HPDE6-E6E7 (cell line): ENCODE data around the gene SLC1A1.
"Not testable (repeated sequence)": the region's sequence is repeated elsewhere in the genome, so short reads cannot be mapped to it uniquely, and the experiment has no call there.

Experiments
- DNase-seq: peaks from one replicate; pipeline ENCODE4 v3.0.0; 2011; ENCODE audit warnings: missing footprints; ENCODE audit errors: extremely low spot score

The SLC1A1 gene

GRCh38 chr9:4541856-4542255 is 51.6 kb downstream of the SLC1A1 start:
- DNase-seq = no peak

GRCh38 chr9:4544714-4545113 is 54.4 kb downstream of the SLC1A1 start:
- DNase-seq = not testable (repeated sequence)

DNA sequence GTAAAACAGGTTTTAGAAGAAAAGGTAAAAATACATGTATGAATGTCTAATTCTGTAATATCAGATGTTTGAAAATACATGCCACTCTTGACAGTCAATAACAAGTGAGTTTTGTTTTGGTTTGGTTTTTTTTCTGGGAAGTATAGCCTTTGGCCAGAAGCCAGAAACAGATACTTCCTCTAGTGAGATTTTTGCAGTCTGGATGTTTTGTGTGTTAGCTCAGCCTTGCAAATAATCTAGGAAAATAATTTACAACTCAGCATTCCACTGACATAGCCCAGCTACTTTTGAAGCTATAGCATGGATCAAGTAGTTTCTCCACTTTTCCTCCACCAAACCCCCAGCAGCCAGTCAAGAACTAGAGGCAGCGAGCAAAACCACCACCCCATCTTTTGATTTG is 56.7 kb downstream of the SLC1A1 start:
- DNase-seq = no peak

DNA sequence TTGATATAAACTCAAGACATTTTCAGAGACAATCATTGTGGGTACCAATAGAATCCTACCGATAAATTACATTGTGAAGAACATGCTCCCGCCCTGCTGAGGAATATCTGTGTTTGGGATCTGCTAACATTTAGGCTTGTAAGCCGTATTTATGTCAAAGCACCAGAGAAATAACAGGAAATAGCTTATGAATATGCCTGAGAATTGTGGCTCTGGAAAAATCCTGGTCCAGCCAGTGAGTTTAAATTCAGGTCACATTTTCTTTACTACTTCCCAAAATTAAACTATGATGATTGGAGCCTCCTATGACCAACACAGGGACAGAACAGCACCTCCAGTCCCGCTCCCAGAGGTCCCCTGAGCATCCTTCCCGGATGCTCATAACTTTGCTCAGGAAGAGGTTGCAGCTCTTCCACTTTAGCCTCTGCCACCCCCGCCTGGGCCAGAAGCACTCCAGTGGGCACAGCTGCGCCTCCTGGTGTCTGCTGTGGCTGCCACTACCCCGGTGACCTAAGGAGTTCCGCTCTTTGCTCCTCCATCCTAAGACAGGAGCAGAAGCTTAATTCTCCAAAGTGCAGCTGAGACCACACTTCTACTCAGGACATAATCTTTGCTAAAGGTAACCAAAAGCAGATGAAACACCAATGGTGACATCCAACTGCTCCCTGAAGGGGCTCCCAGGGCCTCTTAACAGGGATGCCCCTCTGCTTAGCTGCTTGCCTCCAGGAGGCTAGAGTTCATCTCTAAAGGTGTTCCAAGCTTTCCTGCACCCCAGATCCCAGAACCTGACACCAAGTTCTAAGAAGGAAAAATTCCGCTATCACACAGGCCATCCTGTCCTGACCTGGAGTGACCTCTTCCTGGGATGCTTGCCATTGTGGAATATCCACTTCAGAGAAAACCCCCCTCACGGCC is 58.8 kb downstream of the SLC1A1 start:
- no peak for DNase-seq

DNA sequence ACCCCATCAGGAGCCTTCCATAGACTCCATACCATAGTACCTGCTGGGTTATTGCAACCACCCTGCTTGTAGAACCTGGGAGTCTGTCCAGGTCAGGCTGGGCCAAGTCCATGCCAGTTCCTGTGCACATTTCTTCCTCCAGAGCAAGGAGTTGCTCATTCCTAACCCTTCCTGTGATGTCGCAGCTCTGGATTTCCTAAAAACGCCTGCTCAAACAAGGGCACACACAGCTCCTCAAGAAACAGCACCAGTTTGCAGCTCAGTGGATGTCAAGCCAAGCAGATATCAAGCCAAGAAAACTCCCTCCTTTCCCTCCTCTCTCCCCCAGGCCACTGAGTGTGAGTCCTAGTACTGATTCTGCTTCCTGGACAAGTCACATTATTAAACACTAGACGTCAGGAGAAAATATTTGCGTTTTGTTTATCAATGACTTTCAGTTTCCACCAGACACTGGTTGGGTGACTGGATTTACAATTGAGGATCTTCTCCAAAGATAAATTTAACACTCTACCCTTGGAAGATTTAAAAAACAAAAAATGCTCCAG is 59.6 kb downstream of the SLC1A1 start:
- DNase-seq = no peak

DNA sequence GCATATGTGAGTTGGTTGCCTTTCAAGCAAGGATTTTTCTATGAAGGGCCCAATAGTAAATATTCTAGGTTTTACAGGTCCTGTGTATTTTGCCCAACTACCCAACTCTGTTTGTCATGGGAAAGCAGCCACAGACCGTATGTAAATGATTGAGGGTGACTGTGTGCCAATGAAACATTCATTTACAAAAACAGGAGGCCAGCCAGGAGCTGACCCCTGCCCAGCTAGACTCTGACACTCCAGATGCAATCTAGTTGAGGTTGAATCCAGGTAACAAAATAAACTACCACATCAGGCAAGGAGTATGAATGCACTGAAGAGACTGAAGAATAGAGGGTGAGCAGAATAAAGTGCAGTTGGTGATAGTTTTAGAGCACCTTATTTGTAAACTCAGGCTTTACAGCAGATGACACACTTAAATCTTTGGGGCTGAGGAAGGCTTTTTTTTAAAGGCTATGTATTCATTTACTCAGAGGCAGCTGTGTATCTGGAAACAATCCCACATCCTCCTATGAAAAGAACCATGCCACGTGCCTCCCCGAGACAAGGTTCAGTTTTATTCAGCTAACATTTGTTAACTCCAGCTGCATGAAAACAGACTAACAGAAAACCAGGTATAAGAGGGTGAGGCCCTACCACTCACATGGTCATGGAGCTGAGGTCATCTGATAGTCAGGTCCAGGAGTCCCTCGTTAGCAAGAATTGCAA is 60.7 kb downstream of the SLC1A1 start:
- DNase-seq = no peak

- DNase-seq = no peak
These were observed 63.7 kb downstream of the SLC1A1 start for GRCh38 chr9:4553951-4554381.

DNA sequence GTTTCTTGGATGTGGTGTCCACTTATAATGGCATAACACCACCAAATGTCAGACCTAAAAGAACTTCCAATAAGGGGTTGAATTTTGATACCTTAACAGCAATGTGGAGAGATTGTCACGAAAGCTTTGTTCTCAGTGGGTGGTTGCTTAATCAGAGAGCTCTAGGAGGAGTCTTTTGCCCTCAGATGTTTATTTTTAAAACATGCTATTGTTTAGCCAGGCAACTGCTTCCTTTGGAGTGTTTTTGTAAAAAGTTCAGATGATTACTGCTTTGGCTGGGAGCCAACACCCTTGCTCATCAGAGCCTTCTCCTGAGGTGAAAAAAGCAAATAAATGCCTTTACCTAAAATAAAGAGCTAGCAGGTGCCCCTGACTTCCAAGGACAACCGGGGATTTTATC is 65.0 kb downstream of the SLC1A1 start:
- DNase-seq = no peak

DNA sequence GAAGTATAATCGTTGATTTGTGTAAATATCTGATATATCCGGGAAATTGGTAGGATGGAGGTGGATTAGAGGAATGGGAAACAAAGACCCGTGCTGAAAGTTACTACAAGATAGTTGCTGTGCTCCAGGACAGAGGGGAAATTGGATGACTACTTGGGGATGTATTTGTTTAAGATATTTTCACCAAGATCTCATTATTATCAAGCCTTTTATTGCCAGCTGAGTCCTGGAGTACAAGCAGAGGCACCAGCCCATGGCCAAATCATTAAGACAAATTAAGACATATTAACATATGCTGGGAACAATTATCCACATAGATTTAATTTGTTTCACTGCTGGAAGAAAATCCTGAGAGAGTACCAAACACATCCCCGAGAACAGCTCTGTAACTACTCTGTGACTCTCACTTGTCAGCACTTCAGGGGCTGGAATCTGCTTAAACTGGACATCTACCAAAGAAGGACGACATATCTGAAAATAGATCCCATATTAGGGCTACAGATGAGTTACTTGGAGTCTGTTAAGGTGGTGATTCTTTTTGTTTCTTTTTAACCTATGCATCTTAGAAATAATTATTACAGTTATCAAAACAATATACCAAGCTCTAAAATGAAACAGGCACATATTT is 68.2 kb downstream of the SLC1A1 start:
- DNase-seq = no peak

GRCh38 chr9:4559261-4560182 is 69.3 kb downstream of the SLC1A1 start:
- no peak for DNase-seq

GRCh38 chr9:4563105-4563504 is 72.8 kb downstream of the SLC1A1 start:
- no peak for DNase-seq

- DNase-seq = no peak
These were observed 76.5 kb downstream of the SLC1A1 start for GRCh38 chr9:4566806-4567205.

DNA sequence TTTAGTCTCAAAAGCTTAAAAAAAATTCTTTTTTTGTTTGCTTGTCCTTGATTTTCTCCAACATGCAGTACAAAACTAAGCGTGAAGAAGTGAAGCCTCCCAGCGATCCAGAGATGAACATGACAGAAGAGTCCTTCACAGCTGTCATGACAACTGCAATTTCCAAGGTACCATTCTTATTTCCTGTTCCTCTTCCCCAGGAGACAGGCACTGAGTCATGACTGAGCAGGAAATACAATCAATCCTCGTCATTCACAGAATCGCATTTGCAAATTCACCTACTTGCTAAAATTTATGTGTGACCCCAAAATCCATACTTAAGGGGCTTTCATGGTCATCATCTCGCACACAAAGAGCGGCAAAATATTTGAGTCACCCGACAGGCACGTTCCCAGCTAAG is 77.3 kb downstream of the SLC1A1 start:
- no peak for DNase-seq

GRCh38 chr9:4569101-4569500 is 78.8 kb downstream of the SLC1A1 start:
- DNase-seq = no peak

GRCh38 chr9:4572184-4572826 is 82.0 kb downstream of the SLC1A1 start:
- no peak for DNase-seq

GRCh38 chr9:4573176-4573575 is 82.9 kb downstream of the SLC1A1 start:
- DNase-seq = no peak

DNA sequence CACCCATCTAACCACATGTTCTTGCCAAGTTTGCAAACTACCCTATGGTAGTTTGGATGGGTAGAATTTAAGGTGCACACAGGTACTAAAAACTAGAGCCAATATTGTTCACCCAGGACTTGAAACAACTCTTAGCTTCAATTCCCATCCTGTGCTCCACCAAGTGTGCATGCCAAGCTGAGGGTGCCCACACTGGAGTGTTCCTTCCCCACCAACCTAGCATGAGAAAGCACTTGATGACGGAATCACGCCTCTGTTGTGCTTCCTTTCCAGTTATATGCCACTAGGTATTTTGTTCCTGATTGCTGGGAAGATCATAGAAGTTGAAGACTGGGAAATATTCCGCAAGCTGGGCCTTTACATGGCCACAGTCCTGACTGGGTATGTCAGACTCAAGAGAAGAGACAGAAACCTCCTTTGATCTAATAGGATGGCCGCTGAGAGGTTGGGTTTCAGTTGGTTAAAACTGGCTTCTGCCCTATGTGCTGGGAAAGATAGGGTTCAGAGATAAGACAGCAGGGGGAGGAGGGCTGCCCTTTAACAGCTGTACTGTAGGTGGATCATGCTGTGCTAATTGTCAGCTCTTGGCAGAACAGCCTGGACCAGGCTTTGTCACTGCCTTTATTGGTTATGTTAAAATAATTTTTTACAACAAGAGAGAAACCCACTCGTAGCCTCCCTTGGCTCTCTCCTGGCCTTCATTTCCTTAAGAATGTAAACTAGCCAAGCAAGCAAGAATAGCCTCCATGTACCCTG is 83.5 kb downstream of the SLC1A1 start:
- DNase-seq = no peak

GRCh38 chr9:4574657-4575243 is 84.5 kb downstream of the SLC1A1 start:
- no peak for DNase-seq

GRCh38 chr9:4575997-4576396 is 85.7 kb downstream of the SLC1A1 start:
- DNase-seq = no peak

DNA sequence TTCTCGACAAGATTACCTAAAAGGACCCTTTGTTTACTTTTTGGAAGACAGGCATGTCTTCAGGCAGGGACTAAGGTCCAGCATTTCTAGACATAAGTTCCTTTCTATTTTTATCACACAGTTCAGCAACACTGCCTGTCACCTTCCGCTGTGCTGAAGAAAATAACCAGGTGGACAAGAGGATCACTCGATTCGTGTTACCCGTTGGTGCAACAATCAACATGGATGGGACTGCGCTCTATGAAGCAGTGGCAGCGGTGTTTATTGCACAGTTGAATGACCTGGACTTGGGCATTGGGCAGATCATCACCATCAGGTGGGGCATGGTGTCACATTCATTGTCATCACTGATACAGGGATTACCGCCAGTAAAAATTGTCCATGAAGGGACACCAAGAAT is 86.2 kb downstream of the SLC1A1 start:
- DNase-seq = no peak
